HG02571 (cell line): ENCODE data around the gene SCN2A.
"Not testable (repeated sequence)": the region's sequence is repeated elsewhere in the genome, so short reads cannot be mapped to it uniquely, and the experiment has no call there.

ENCODE experiments used
- ATAC-seq: cut with Tn5 transposase; IDR thresholded peaks from one replicate; pipeline ENCODE4 v1.9.1; 2021; ENCODE audit warnings: mild to moderate bottlenecking, moderate library complexity; ENCODE audit not compliant: unreplicated experiment

SCN2A gene

GRCh38 chr2:165251366-165251765 lies 12.2 kb downstream of the SCN2A start:
- ATAC-seq: no peak

DNA sequence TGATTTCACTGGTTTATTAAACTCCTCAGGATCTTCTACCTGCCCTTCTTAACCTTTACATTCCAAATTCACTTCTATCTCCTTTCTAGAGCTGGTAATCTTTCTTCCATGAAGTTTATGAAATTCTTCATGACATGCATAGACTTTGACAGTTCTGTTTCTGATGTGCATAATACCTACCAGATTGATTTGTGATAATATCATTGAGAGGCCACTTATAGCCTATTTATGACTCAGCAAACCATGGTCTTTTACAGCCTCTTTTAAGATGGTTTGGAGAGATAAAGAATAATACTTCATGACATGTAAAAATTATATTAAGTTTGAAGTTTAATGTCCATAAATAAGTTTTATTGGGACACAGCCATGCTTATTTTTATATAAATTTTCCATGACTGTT lies 14.0 kb downstream of the SCN2A start:
- ATAC-seq: no peak

DNA sequence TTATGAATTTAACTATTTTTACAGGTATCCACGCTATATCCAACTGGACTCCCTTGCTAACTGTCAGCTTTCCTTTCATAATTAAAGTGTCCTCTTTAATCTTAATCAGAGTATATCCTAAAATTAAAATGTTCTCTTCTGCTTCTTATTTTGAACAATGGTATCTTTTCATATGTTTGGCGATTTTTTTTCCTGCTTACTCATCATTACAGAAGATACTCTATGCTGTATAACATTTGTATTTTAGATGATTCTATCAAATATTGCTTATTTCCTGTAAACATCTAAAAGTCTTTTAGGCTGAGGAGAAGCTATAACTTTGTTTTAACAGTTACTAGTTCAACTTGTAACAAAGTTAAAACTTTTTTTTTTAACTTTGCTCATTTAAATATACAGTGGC lies 17.4 kb downstream of the SCN2A start:
- no peak for ATAC-seq

- ATAC-seq: not testable (repeated sequence)
Measured at GRCh38 chr2:165260347-165260746, 21.1 kb downstream of the SCN2A start.

DNA sequence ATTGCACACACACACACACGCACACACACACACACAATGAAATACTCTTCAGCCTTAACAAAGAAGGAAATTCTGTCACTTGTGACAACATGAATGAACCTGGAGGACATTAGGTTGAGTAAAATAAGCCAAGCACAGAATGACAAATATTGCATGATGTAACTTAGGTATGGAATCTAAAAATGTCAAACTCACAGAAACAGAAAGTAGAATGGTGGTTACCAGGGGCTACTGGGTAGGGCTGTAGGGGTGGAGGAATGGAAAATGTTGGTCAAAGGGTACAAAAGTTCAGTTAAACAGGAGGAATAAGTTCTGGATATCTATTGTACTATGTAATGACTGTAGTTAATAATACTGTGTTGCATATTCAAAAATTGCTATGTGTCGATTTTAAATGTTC lies 29.5 kb downstream of the SCN2A start:
- ATAC-seq: no peak

DNA sequence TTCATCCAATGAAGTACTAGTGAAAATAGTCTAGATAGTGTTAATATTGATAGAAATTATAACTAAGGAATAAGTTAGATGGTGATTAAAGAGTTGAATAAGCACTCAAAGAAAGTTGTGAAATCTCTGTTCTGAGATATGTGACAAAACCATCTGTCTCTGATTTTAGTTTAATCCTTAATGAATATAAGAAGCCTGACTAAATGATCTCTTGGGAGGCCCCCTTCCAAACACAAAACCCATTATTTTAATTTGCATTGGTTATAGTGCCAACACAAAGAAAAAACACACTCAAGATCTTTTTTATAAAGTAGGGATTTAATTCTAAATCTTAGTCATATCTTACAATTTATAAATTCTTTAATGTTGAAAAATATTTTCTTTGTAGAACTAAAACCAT lies 34.0 kb downstream of the SCN2A start:
- ATAC-seq: no peak

GRCh38 chr2:165274698-165275097 lies 35.5 kb downstream of the SCN2A start:
- ATAC-seq: no peak

DNA sequence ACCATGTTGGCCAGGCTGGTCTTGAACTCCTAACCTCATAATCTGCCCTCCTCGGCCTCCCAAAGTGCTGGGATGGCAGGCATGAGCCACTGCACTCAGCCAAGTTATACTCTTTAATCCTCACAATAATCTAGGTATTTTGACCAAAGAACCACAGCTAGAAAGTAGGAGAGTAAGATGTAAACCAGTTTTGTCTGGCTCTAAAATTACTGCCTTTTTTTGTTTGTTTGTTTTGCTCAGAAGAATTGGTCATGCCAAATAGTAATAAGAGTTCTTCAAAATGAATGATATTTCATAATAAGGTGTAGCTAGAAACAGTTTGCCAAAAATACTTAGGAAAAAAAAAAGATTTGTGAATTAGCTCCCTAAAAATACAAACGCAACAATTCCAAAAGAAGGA lies 36.7 kb downstream of the SCN2A start:
- ATAC-seq: no peak

DNA sequence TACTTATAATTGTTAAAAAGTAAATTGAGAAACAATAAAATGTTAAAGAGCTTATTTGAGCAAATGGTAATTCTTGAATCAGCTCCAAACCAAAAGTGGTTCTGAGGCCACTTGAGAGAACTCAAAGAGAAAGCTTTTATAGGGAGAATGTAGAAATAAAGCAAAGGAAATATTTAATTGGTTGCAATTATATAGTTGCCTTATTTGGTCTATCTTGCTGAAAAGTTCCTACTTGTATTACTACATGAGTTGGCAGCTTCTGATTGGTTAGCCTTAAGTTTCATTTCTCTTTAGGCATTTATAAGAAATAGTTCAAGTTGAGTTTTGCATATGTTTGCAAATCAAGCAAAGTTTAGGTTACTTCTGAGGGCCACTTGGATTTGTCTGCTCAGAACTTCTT lies 38.1 kb downstream of the SCN2A start:
- ATAC-seq: no peak

DNA sequence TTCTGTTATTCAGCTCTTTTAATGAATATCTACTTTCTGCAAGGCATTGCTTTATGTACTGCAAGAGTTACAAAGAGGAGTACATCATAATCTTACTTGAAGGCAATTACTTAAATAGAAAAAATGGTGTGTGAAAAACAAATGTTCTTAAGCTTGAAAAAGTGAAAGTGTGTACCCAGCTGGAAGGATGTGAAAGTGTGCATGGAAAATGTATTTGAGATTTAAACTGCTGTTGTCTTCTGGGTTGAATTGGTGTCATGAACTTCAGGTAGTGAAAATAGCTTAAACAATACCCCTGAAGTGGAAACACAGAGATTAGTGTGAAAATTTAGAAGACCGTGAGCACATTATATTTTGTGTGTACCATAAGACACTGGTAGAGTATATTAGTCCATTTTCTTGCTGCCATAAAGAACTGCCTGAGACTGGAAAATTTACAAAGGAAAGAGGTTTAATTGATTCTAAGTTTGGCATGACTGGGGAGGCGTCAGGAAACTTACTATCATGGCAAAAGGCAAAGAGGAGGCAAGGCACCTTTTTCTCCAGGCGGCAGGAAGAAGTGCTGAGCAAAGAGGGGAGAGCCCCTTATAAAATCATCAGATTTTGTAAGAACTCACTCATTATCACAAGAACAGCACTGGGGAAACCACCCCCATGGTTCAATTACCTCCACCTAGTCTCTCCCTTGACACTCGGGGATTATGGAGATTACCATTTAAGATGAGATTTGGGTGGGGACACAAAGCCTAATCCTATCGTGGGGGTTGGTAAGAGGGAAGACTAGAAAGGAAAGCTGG lies 38.8 kb downstream of the SCN2A start:
- ATAC-seq: no peak

DNA sequence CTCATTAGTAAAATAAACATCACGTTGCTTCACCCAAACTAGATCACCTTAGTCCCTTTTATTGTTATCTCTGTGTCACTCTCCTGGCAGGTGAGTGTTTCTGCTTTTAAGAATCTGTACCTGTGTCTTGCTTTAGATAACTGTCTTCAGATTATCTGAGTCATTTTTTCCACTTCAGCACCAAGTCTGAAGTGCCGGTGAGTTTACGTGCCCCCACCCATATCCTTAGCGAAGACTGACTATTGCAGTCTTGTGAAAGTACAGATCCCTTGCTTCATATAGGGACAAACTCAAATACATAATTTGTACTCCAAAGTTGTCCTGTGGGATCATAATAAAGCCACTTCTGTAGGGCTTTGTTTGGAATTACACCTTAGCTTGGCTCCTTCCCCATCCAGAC lies 41.1 kb downstream of the SCN2A start:
- ATAC-seq: no peak

DNA sequence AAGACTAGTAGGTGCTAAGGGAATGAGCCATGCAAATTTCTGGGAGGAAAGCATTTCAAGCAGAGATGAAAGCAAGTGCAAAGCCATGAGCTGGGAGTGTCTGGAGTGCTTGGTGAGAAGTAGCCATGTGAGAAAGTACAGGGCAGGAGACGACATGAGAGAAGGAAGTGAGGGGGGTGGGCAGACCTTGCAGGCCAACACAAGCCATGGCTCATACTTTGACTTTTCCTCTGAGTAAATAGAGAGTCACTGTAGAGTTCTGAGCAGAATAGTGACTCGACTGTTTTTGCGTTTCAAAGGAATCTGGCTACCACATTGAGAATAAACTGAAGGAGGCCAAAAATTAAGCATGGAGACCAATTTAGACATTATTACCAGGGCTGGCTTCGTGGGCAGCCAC lies 42.2 kb downstream of the SCN2A start:
- ATAC-seq: no peak

- no peak for ATAC-seq
Measured at GRCh38 chr2:165283342-165283741, 44.1 kb downstream of the SCN2A start.

DNA sequence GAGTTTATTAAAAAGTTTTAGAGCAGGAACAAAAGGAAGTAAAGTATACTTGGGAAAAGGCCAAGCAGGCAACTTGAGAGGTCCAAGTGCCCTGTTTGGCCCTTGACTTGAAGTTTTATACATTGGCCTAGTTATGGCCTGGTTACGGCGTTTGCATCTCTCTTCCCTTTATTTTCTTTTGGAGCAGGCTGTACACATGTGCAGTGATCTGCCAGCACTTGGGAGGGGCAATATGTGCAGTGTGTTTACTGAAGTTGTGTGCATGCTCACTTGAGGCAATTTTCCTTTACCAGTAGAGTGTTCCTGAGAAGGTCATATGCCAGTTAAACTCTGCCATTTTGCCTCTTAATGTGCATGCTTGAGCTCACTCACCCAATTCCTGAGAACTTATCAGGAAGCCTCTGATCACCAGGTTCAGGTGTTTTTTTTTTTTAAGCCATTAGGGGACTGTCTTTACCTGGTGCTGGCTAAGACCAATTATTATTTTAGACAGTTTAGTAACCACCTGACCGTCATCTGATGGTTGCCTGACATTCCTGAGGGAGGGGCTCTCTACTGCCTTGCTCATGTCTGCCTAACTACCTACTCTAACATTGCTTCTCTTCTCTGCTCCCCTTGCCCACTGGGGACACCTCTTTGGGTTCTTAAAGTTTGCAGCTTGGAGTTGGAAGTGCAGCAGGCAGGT lies 48.0 kb downstream of the SCN2A start:
- no peak for ATAC-seq

DNA sequence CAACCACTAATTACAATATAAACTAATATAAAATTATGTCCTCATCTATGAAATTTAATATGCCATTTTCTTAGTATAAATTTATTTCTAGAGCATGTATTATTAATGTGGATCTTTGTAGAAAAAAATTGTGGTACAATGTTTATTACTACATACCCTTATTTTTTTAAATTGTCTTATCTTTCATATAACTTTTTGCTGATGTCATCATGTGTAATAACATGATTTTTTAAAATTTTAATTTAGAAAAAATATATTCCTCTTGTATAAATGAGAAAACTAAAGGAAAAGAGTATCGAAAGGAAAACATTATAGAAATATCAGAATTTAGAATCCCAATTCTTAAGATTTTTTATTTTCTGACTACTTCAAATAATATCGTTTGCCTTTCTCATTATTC lies 49.9 kb downstream of the SCN2A start:
- no peak for ATAC-seq

DNA sequence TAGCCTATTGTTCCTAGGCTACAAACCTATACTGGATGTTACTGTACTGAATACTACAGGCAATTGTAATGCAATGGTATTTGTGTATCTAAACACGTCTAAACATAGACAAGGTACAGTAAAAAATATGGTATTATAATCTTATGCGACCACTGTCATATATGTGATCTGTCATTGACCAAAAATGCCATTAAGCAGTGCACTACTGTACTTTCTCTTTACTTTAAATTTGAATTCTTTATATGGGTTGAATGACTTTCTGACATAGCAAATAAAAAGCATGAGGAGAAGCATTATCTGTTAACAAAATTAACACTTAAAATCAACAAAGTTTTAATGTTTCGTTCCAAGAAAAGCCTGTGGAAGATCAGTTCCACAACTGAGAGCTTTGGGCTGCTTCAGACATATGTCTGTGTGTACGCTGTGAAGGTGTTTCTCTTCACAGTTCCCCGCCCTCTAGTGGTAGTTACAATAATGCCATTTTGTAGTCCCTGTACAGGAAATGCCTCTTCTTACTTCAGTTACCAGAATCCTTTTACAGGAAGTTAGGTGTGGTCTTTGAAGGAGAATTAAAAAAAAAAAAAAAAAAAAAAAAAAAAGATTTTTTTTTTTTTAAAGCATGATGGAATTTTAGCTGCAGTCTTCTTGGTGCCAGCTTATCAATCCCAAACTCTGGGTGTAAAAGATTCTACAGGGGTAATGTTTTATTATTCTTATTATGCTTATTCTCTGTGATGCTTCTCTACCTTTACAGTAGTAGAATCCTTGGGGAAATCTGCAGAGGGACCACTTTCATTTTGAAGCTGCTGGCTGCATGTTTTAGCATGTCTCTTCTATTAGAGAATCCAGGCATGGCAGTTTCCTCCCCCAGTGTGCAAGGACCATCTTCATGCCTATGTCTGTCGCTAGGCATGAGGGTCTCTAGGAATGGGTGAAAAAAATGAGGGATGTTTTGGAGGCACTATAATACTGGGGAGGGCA lies 54.5 kb downstream of the SCN2A start:
- peak; percentile 100 for ATAC-seq

DNA sequence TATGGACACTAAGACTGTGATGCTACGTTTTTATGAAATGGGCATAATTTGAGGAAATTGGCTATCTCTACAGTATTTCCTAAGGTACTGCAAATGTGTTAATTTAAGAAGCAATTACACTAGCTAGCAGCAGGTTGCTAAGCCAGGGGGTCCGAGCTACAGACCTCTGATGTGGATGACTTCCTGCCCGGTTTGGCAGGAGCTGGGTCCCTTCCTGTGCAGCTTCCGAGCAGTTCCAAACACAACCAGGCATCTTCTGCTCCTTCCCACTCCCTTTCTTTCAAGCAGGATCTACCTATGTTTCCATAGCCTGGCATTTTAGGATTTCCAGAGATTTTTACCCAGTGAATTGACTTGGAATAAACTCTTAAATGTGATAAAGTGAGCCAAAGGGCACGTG lies 55.7 kb downstream of the SCN2A start:
- ATAC-seq: no peak

DNA sequence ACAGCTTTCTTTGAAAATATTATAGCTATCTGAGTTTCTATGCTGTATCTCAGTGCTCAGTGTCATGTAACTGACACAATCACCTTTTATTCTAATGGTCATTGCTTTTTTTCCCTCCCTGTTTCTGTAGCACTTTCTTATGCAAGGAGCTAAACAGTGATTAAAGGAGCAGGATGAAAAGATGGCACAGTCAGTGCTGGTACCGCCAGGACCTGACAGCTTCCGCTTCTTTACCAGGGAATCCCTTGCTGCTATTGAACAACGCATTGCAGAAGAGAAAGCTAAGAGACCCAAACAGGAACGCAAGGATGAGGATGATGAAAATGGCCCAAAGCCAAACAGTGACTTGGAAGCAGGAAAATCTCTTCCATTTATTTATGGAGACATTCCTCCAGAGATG lies 56.4 kb downstream of the SCN2A start:
- ATAC-seq: no peak

GRCh38 chr2:165305391-165306096 lies 66.3 kb downstream of the SCN2A start:
- no peak for ATAC-seq

DNA sequence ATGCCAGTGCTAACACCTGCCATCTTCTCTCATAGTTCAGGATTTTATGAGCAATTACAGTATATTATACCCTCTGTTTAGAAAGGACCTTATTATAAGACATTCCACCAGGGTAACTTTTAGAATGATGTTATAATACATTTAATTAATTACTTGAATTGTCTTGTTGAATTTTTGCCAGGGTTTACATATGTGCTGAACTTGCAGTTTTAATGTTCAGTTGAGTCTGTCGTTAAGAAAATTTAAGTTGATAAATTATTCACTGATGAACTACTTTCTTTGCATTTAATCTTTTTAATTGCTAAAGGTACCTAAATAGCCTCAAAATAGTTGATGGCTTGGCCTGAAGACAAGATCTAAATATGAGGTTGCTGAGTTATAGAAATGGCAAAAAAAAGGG lies 68.1 kb downstream of the SCN2A start:
- no peak for ATAC-seq

- ATAC-seq: no peak
Measured at GRCh38 chr2:165311949-165312348, 72.7 kb downstream of the SCN2A start.
